HG02973 (cell line): ENCODE results near the gene RYR2.
A peak's percentile ranks its signal among the peaks of the same experiment; 100 is the strongest.

ENCODE experiments used
- ATAC-seq: cut with Tn5 transposase; IDR thresholded peaks from one replicate; pipeline ENCODE4 v1.9.1; 2021; ENCODE audit warnings: moderate library complexity; ENCODE audit not compliant: unreplicated experiment

Gene RYR2

GRCh38 chr1:237760951-237761350 is 719.0 kb downstream of the RYR2 start:
- ATAC-seq = no peak

- no peak for ATAC-seq
These were observed 721.2 kb downstream of the RYR2 start for GRCh38 chr1:237763137-237763536.

GRCh38 chr1:237763751-237764150 is 721.8 kb downstream of the RYR2 start:
- no peak for ATAC-seq

- ATAC-seq = no peak
These were observed 727.9 kb downstream of the RYR2 start for GRCh38 chr1:237769916-237770315.

- no peak for ATAC-seq
These were observed 730.0 kb downstream of the RYR2 start for GRCh38 chr1:237772009-237772408.

- no peak for ATAC-seq
These were observed 732.3 kb downstream of the RYR2 start for GRCh38 chr1:237774246-237774645.

- ATAC-seq = no peak
These were observed 737.4 kb downstream of the RYR2 start for GRCh38 chr1:237779356-237779755.

GRCh38 chr1:237786066-237786719 is 744.2 kb downstream of the RYR2 start:
- ATAC-seq = no peak

- ATAC-seq = no peak
These were observed 746.1 kb downstream of the RYR2 start for GRCh38 chr1:237788069-237788468.

GRCh38 chr1:237789619-237790018 is 747.6 kb downstream of the RYR2 start:
- no peak for ATAC-seq

- no peak for ATAC-seq
These were observed 749.6 kb downstream of the RYR2 start for GRCh38 chr1:237791592-237791991.

- ATAC-seq = no peak
These were observed 750.2 kb downstream of the RYR2 start for GRCh38 chr1:237792149-237792548.

- no peak for ATAC-seq
These were observed 750.7 kb downstream of the RYR2 start for GRCh38 chr1:237792726-237793125.

GRCh38 chr1:237794071-237794470 is 752.1 kb downstream of the RYR2 start:
- ATAC-seq = no peak

GRCh38 chr1:237795558-237795957 is 753.6 kb downstream of the RYR2 start:
- no peak for ATAC-seq

- peak; percentile 97 for ATAC-seq
These were observed 757.9 kb downstream of the RYR2 start for GRCh38 chr1:237799762-237800474.

- no peak for ATAC-seq
These were observed 762.5 kb downstream of the RYR2 start for GRCh38 chr1:237804516-237804915.

GRCh38 chr1:237809099-237809498 is 767.1 kb downstream of the RYR2 start:
- no peak for ATAC-seq

GRCh38 chr1:237811633-237812032 is 769.6 kb downstream of the RYR2 start:
- no peak for ATAC-seq

GRCh38 chr1:237812061-237812460 is 770.1 kb downstream of the RYR2 start:
- no peak for ATAC-seq

- no peak for ATAC-seq
These were observed 772.4 kb downstream of the RYR2 start for GRCh38 chr1:237814319-237814924.

- ATAC-seq = no peak
These were observed 775.3 kb downstream of the RYR2 start for GRCh38 chr1:237817277-237817676.
